NCI-H526 (cell line): ENCODE data around the gene DNAAF5.
A peak's percentile ranks its signal among the peaks of the same experiment; 100 is the strongest.

Source experiments
- DNase-seq, 2 experiments: peaks; one replicate each; lab custom pipeline; 2025; lab: John Stamatoyannopoulos, UW

The DNAAF5 gene

GRCh38 chr7:815284-816216 lies 89.1 kb downstream of the DNAAF5 start:
- peak; percentile 36 to 75 for DNase-seq

- peak; percentile 94 to 99 for DNase-seq
Measured at GRCh38 chr7:816300-816750, 89.8 kb downstream of the DNAAF5 start.

DNA sequence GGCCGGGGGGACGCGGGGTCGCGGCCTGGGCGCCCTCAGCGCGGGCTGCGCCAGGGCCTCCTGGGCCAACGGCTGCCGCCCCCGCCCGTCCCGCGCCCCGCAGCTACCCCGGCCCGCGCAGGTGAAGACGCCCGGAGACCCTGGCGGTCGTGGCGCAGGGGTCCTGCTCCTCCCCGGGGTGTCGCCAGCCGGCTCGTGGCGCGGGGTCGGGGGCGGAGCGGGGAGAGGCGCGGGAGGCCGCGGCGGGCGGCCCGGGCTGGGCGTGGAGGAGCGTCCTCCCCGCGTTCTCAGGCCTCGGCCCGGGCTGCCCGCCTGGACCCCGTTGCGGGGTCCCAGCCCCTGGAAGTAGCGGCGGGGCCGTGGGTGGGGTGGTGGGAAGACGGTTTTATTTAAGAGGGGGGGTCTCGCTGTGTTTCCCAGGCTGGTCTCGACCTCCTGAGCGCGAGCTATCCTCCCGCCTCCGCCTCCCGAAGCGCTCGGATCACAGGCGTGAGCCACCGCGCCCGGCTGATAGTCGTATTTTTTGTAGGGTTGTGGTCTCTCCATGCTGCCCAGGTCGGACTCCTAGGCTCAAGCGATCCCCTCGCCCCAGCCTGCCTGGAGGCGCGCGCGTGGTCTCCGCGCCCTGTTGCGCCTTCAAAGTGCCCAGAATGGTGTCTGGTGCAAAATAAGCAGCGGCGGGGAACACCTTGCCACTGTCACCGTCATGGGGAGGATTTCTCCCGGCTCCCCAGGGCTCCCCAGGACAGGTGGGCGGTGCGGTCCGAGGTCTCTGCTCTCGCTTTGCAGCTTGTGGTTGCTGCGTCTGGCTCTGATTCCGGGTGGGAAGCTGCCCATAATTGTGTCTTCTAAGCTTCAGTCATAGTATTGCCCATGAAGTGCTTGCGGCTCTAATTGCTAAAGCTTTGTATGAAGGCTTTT lies 90.5 kb downstream of the DNAAF5 start:
- DNase-seq, result peak; percentile 55 to 67

DNA sequence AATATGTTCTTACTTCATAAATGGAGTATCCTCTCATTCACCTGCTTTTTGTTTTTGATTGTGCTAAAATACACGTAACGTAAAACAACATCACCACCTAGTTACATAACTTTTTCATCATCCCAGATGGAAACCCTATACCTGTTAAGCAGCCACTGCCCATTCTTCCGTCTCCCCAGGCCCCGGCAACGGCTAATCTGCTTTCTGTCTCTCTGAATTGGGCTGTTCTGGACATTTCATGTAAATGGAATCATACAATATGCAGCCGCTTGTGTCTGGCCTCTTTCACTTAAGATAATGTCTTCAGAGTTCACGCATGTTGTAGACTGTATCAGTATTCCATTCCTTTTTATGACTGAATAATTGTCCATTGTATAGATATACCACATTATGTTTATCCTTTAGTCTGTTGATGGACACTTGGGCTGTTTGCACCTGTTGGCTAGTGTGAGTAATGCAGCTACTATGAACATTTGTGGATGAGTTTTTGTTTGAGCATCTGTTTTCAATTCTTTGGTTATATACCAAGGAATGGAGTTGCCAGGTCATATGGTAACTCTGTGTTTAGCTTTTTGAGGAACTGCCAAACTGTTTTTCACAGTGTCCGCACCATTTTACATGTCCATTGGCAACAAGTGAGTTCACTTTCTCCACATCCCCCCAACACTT lies 91.7 kb downstream of the DNAAF5 start:
- DNase-seq, result peak in 1 of 2 experiments; percentile 26

DNA sequence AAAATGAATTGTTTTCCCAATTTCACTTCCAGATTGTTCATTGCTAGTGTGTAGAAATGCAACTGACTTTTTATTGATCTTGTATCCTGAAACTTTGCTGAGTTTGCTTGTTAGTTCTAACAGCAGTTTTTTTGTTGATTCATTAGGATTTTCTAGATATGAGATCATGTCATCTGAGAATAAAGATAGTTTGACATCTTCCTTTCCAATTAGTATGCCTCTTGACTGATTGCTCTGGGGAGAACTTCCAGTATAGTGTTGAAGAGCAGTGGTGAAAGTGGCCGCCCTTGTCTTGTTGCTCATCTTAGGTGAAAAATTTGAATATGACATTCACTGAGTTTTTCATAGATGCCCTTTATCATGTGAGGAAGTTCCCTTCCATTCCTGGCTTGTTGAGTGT lies 93.8 kb downstream of the DNAAF5 start:
- no peak for DNase-seq

- DNase-seq, result no peak
Measured at GRCh38 chr7:821688-822087, 95.2 kb downstream of the DNAAF5 start.

GRCh38 chr7:822692-823276 lies 96.3 kb downstream of the DNAAF5 start:
- DNase-seq, result no peak

DNA sequence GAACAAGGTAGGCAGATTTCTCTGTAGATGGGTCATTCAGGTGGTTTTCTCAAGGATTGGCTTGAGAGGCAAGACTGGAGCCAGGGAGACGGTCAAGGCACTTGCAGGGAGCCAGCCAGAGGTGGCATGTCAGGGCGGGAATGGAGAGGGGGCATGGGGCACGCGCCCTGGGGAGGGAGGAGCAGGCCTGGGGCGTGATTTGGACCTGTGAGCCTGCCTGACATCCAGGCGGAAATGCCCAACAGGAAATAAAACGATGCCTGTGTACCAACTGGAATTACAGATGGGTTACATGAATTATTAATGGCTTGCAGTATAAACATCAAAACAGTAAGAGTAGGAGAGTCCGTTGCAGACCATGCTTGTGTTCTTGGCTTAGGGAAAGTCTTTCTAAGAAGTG lies 97.2 kb downstream of the DNAAF5 start:
- no peak for DNase-seq

GRCh38 chr7:824081-824480 lies 97.6 kb downstream of the DNAAF5 start:
- no peak for DNase-seq

GRCh38 chr7:824664-825063 lies 98.2 kb downstream of the DNAAF5 start:
- no peak for DNase-seq

DNA sequence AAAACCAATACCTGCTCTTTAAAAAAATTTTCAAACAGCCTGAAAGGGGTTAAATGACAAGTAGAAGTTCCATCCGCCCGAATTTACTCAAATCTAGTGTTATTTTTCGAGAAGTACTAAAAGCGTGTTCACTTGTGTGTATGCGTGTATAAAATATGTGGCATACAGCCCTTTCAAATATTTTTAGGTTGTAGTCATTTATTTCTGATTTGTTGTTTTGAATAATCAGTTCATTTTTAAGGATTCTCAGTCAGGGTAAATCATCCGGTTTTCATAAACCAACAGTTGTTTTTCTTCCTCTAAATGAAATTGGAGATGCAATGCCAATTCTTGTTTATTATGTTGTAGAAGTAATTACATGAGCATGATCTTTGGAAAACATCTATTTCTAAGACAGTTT lies 98.9 kb downstream of the DNAAF5 start:
- DNase-seq, result no peak

GRCh38 chr7:826230-826917 lies 99.9 kb downstream of the DNAAF5 start:
- no peak for DNase-seq

DNA sequence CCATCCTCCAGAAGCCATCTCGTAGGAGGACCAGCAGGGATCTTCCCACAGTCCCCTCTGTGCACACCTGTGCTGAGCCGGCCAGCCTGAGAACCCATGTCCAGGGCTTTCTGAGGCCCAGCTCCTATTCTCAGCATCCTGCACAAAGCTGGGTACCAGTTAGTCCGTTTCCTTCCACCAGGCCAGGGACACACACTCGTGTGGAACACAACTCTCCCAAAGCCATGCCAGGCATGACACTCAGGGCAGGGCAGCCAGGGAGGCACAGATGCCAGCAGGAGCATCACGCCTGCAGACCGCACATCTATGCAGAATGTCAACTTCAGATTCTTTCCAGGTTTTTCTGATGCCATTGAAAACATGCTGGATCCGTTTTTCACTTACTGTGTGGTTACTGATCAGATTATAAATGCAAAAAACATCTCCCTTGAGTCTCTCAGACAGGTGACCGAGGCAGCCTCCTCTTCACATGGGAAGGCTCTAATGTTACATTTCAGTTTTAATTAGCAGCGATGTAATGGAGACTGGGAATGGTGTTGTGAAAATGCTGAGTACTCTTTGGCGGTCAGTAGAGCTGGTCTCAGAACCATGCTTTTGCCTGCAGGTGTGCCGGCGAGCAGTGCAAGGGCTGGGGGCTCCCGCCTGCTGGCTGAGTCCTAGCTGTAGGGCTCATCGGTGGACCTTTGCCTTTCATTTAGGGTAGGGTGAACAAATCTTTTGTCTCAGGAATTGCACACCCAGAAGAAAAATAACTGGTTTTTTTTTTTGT lies 102.5 kb downstream of the DNAAF5 start:
- DNase-seq, result no peak

GRCh38 chr7:830069-830468 lies 103.6 kb downstream of the DNAAF5 start:
- no peak for DNase-seq

DNA sequence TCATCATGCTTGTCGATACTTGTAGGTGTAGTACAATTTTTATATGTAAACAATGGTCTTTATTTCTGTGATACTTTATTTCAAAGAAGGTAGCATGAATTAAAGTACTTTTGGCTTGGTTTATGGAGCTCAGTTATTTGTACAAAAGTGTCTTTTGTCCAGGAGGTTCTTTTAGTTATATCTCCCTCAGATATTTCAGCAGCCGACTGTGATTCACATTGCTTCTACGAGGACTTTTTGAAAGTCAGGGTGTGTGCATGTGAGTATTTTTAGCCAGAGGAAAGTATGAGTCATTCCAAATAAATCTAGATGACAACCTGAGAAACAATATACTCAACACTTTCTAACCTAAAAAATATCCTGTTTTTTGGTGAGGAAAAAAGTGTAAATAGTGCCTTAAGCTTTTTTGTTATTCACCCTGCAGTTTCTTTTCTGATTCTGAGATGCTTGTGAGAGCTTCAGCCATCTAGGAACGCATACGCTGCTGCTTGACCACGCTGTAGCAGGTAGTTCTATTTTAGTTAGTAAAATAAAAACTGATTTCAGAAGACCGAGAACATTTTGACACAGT lies 105.2 kb downstream of the DNAAF5 start:
- no peak for DNase-seq

DNA sequence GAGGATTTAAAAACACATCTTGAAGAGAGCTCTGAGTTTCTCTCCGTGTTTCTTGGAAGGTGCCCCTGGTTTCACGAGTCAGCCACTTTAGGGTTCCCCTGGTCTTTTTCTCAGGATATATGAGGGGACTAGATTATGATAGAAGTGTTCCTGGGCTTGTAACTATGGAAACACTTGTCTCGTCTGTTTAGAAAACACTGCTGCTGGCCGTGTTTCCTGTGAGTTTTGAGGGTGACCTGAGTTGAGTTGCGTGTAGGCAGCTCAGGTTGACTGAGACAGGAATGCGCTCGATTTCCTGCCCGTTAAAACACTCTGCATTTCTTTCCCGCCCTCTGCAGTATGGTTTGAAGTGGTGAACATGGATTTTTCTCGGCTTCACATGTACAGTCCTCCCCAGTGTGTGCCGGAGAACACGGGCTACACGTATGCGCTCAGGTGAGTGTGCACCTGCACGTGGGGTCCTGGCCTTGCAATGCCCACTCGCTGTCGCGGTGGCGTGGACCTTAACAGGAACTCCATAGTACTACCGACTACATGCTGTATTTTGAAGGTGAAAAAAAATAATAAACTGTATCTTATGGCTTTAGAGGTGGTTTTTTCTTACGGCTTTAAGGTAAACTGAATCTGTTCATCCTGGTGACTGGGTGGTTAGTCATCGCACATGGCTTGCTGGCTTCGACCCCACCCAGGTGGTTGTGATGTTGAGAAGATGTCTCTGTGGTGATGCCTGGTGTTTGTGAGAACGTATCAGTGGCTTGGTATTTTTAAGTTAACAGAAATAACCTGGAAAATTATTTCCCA lies 105.9 kb downstream of the DNAAF5 start, which contains the start of gene SUN1:
Gene SUN1, plus strand, starts transcription at position 310 of the 801 bp plus-strand sequence. Its CDS starts 49 bp downstream, at position 359.
- DNase-seq, result no peak

GRCh38 chr7:832968-833424 lies 106.5 kb downstream of the DNAAF5 start:
- no peak for DNase-seq

DNA sequence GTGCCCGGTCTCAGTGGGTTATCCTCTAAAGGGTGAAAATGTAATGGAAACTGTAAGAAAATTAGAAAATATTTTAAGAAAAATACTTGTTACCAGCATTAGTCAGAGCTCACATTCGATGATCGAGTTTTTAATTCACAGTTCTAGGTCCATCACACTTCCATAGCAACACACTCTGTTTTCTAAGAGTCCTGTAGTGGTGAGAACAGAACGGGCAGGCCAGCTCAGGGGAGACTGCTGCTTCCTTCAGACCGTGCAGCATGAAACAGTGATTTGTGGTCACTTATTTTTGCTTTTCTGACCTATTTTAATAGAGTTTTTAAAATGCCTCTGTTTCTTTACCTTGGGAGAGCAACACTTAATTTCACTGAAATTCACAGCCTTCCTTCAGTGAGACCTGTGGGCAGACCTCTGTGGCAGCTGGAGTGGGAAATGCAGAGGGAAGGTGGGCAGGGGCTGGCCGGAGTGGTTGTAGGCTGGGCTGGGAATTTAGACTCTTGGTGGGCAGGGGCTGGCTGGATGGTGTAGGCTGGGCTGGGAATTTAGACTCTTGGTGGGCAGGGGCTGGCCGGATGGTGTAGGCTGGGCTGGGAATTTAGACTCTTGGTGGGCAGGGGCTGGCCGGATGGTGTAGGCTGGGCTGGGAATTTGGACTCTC lies 107.2 kb downstream of the DNAAF5 start:
- no peak for DNase-seq
